SK-N-SH (cell line): ENCODE data around the gene CAST. TPM values are rescaled to one million over a fixed set of nuclear protein-coding genes. Genes with fewer than 3 reads are reported as not detected.

ENCODE experiments used
- CTCF ChIA-PET: fragments of 300-600, 350-600 bp; formaldehyde crosslinking; extraction: SDS; loops from one replicate; lab custom pipeline; 2021; lab: Yijun Ruan, JAX
- POLR2A ChIA-PET: fragments of 350-600 bp; sonication (Branson Sonifier 250); formaldehyde crosslinking; extraction: SDS; loops from one replicate; lab custom pipeline; 2020; ENCODE audit warnings: antibody characterized with exemption, inconsistent platforms; lab: Yijun Ruan, JAX
- DNase-seq: peaks from one replicate; pipeline ENCODE4 v3.0.0; 2012
- H2AFZ ChIP-seq: fragments of 200-600 bp; sonication (generic); 2 replicates; pipeline ENCODE4 v1.8.1; 2016; ENCODE audit warnings: antibody characterized with exemption, mild to moderate bottlenecking, low read depth
- H3F3A ChIP-seq: fragments of 200-600 bp; sonication (generic); replicated peaks from 2 replicates; pipeline ENCODE3; 2016; ENCODE audit warnings: antibody characterized with exemption, mild to moderate bottlenecking; ENCODE audit not compliant: insufficient read depth
- H3K27ac ChIP-seq, 2 experiments: fragments of 200-500 bp in 1 of 2; fragments of 200-600 bp in 1 of 2; sonication (Bioruptor generic) in 1 of 2; sonication (generic), shearing (Covaris generic) in 1 of 2; 2 replicates each; pipeline versions ENCODE4 v1.5.1 to v1.6.1; 2014 to 2016; ENCODE audit warnings: low read depth in 2 of 2, inconsistent platforms in 1 of 2, low read length in 1 of 2, mild to moderate bottlenecking in 1 of 2, mixed read lengths in 1 of 2
- H3K27me3 ChIP-seq: fragments of 200-600 bp; sonication (generic), shearing (Covaris generic); 2 replicates; pipeline ENCODE4 v1.6.1; 2016; ENCODE audit warnings: mixed run types; ENCODE audit not compliant: insufficient read depth
- H3K36me3 ChIP-seq, 2 experiments: fragments of 200-500 bp in 1 of 2; fragments of 200-600 bp in 1 of 2; sonication (Bioruptor generic) in 1 of 2; sonication (generic) in 1 of 2; replicated peaks in 1 of 2; 2 replicates each; pipeline versions ENCODE3 to v1.5.1; 2014 to 2016; ENCODE audit warnings: low read length in 1 of 2, mild to moderate bottlenecking in 1 of 2; ENCODE audit not compliant: insufficient read depth in 2 of 2, control insufficient read depth in 1 of 2
- H3K4me1 ChIP-seq, 2 experiments: fragments of 200-500 bp in 1 of 2; fragments of 200-600 bp in 1 of 2; sonication (Bioruptor generic) in 1 of 2; sonication (generic), shearing (Covaris generic) in 1 of 2; 2 replicates each; pipeline versions ENCODE4 v1.5.1 to v1.6.1; 2014 to 2016; ENCODE audit warnings: low read depth in 1 of 2, low read length in 1 of 2, mixed run types in 1 of 2; ENCODE audit not compliant: insufficient read depth in 2 of 2, control insufficient read depth in 1 of 2
- H3K4me2 ChIP-seq: fragments of 200-600 bp; sonication (generic), shearing (Covaris generic); 2 replicates; pipeline ENCODE4 v1.6.1; 2017; ENCODE audit warnings: mixed run types
- H3K4me3 ChIP-seq, 2 experiments: fragments of 200-500 bp in 1 of 2; fragments of 200-600 bp in 1 of 2; sonication (Bioruptor generic) in 1 of 2; sonication (generic), shearing (Covaris generic) in 1 of 2; 2 replicates each; pipeline versions ENCODE4 v1.5.1 to v1.8.1; 2014 to 2016; ENCODE audit warnings: low read depth in 2 of 2, inconsistent platforms in 1 of 2, low read length in 1 of 2, mild to moderate bottlenecking in 1 of 2, mixed read lengths in 1 of 2, moderate library complexity in 1 of 2
- H3K79me2 ChIP-seq: fragments of 200-600 bp; sonication (generic); 2 replicates; pipeline ENCODE4 v1.8.1; 2017; ENCODE audit warnings: mild to moderate bottlenecking; ENCODE audit not compliant: insufficient read depth
- H3K9ac ChIP-seq: fragments of 200-600 bp; sonication (generic); 2 replicates; pipeline ENCODE4 v1.6.1; 2017; ENCODE audit warnings: mixed run types
- H3K9me2 ChIP-seq: fragments of 200-600 bp; sonication (generic); 2 replicates; pipeline ENCODE4 v1.6.1; 2017; ENCODE audit warnings: mixed run types
- H3K9me3 ChIP-seq: fragments of 200-600 bp; sonication (generic); 2 replicates; pipeline ENCODE4 v1.6.1; 2017; ENCODE audit warnings: mixed run types, mild to moderate bottlenecking, moderate library complexity
- H4K20me1 ChIP-seq: fragments of 200-600 bp; sonication (generic); 2 replicates; pipeline ENCODE4 v1.6.1; 2017; ENCODE audit warnings: mild to moderate bottlenecking, mixed run types; ENCODE audit not compliant: insufficient read depth
- CHD2 ChIP-seq: fragments of 150-350 bp; IDR thresholded peaks from 2 replicates; pipeline ENCODE4 v1.6.1; 2018; ENCODE audit warnings: low read length; ENCODE audit not compliant: partially characterized antibody
- ELF1 ChIP-seq: IDR thresholded peaks from 2 replicates; pipeline ENCODE4 v1.4.0; 2012
- EP300 ChIP-seq, 2 experiments: IDR thresholded peaks; 2 replicates each; pipeline versions ENCODE4 v1.4.0 to v1.6.1; 2012; ENCODE audit warnings: borderline replicate concordance in 1 of 2, low read depth in 1 of 2, low read length in 1 of 2
- FOXJ3 ChIP-seq: sonication (generic); formaldehyde crosslinking; IDR thresholded peaks from 2 replicates; pipeline ENCODE4 v1.5.1; 2020; ENCODE audit warnings: mild to moderate bottlenecking, missing genetic modification reagents
- GABPA ChIP-seq: IDR thresholded peaks from 2 replicates; pipeline ENCODE4 v1.4.0; 2012; ENCODE audit warnings: low read depth, mild to moderate bottlenecking
- GATA2 ChIP-seq: sonication (generic); formaldehyde crosslinking; IDR thresholded peaks from 2 replicates; pipeline ENCODE4 v1.5.0; 2020; ENCODE audit warnings: mild to moderate bottlenecking, missing genetic modification reagents
- MEF2A ChIP-seq: IDR thresholded peaks from 2 replicates; pipeline ENCODE4 v1.4.0; 2012; ENCODE audit warnings: low read depth, borderline replicate concordance
- POLR2AphosphoS5 ChIP-seq: IDR thresholded peaks from 2 replicates; pipeline ENCODE4 v1.6.1; 2012; ENCODE audit warnings: low read depth, low read length
- RAD21 ChIP-seq: IDR thresholded peaks from 2 replicates; pipeline ENCODE4 v1.6.1; 2012; ENCODE audit warnings: mild to moderate bottlenecking, low read length
- RXRA ChIP-seq: IDR thresholded peaks from 2 replicates; pipeline ENCODE4 v1.4.0; 2012; ENCODE audit warnings: low read depth, mild to moderate bottlenecking, borderline replicate concordance
- SIN3A ChIP-seq: IDR thresholded peaks from 2 replicates; pipeline ENCODE4 v1.6.1; 2012; ENCODE audit warnings: low read depth, mild to moderate bottlenecking, low read length, moderate library complexity, borderline replicate concordance
- TAF1 ChIP-seq: IDR thresholded peaks from 2 replicates; pipeline ENCODE4 v1.6.1; 2012; ENCODE audit warnings: low read depth, mild to moderate bottlenecking, low read length, moderate library complexity, borderline replicate concordance
- TEAD4 ChIP-seq: IDR thresholded peaks from 2 replicates; pipeline ENCODE4 v1.4.0; 2012; ENCODE audit warnings: mild to moderate bottlenecking, borderline replicate concordance; ENCODE audit not compliant: insufficient read depth
- WGBS: methylation state at CpG from one replicate; pipeline ENCODE4 v1.1.6; 2017; ENCODE audit warnings: low lambda C conversion rate; 5-methylcytosine and 5-hydroxymethylcytosine counted together
- polyA plus RNA-seq, 3 experiments: library from polyadenylated mRNA; depleted of rRNA; stranded (reverse); fragments of >200 nt; gene quantifications; 2 replicates each; pipeline ENCODE4 v1.2.3, GENCODE V29; 2012
- TF ChIP-seq, protein P1 (sequence below): IDR thresholded peaks from 2 replicates; pipeline ENCODE4; 2012
- TF ChIP-seq, protein P2 (sequence below): IDR thresholded peaks from 2 replicates; pipeline ENCODE4 v1.4.0; 2012; ENCODE audit warnings: low read depth
- TF ChIP-seq, protein P3 (sequence below): fragments of 200-600 bp; sonication (generic); IDR thresholded peaks from 2 replicates; pipeline ENCODE4 v1.6.1; 2017; ENCODE audit warnings: antibody characterized with exemption, mild to moderate bottlenecking, moderate library complexity
- TF ChIP-seq, protein P4 (sequence below): IDR thresholded peaks from 2 replicates; pipeline ENCODE4 v1.4.0; 2012; ENCODE audit warnings: low read depth, borderline replicate concordance
- TF ChIP-seq, protein P5 (sequence below): fragments of 150-350 bp; IDR thresholded peaks from 2 replicates; pipeline ENCODE4 v1.6.1; 2016; ENCODE audit warnings: mild to moderate bottlenecking, low read depth, low read length

The CAST gene
- polyA plus RNA-seq, 1 of the 3 experiments (the other 2 are of a cell fraction) = 82.9 TPM

DNA sequence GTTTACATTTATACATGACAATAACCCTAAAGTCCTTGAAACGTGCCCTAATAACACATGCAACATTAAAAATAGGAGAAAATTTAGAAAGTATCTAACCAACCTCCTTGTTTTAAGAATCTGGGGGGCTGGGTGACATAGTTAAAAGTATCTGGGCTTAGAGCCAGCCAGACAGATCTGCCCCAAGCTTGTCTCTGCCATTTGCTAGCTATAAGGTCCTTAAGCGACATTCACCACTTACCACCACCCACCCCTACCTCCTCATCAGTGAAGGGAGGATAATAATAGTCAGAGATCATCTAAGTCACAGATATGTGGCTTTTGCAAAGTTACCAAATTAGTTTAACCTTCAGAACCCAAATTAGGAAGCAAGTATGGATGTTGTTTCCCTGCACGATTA, 33.8 kb upstream of the CAST start:
- Histone ChIP-seq H3K9ac (no peak overlapping the region), H3K27me3 (no peaks in the 10 kb centered on the region), H3K4me1 (peaks cover 0 to 45% of the 10 kb centered on the region in 2 experiments; a peak in 2 of 4 replicates), H3K4me3 (no peak overlapping the region), H3K36me3 (no peaks in the 10 kb centered on the region), H2AFZ (no peak overlapping the region), H3K9me2 (no peaks in the 10 kb centered on the region), H4K20me1 (no peaks in the 10 kb centered on the region), H3K79me2 (no peaks in the 10 kb centered on the region), H3K9me3 (no peaks in the 10 kb centered on the region), H3K27ac (peak overlapping the region in 1 of 2 experiments; percentile 77; a peak in 1 of 4 replicates), H3F3A (peaks cover 23% of the 10 kb centered on the region), H3K4me2 (no peak overlapping the region)
- DNase-seq = no peak
- ChIA-PET CTCF (interaction anchor here (1.3 to 2.0 kb wide), 4 partner anchors 14 to 27 kb away, joined by 3 to 10 read pairs (median 4); no protein-coding TSS in a partner anchor), POLR2A (no interaction called here)
- TF ChIP-seq ELF1 (no peak), CHD2 (no peak), TAF1 (no peak), RXRA (no peak), GATA2 (CRISPR knock-in tag) (no peak), POLR2AphosphoS5 (no peak), SIN3A (no peak), MEF2A (no peak)
- TF ChIP-seq, protein P1, sequence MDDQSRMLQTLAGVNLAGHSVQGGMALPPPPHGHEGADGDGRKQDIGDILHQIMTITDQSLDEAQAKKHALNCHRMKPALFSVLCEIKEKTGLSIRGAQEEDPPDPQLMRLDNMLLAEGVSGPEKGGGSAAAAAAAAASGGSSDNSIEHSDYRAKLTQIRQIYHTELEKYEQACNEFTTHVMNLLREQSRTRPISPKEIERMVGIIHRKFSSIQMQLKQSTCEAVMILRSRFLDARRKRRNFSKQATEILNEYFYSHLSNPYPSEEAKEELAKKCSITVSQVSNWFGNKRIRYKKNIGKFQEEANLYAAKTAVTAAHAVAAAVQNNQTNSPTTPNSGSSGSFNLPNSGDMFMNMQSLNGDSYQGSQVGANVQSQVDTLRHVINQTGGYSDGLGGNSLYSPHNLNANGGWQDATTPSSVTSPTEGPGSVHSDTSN = no peak
- TF ChIP-seq, protein P2, sequence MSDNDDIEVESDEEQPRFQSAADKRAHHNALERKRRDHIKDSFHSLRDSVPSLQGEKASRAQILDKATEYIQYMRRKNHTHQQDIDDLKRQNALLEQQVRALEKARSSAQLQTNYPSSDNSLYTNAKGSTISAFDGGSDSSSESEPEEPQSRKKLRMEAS = no peak
- TF ChIP-seq, protein P3, sequence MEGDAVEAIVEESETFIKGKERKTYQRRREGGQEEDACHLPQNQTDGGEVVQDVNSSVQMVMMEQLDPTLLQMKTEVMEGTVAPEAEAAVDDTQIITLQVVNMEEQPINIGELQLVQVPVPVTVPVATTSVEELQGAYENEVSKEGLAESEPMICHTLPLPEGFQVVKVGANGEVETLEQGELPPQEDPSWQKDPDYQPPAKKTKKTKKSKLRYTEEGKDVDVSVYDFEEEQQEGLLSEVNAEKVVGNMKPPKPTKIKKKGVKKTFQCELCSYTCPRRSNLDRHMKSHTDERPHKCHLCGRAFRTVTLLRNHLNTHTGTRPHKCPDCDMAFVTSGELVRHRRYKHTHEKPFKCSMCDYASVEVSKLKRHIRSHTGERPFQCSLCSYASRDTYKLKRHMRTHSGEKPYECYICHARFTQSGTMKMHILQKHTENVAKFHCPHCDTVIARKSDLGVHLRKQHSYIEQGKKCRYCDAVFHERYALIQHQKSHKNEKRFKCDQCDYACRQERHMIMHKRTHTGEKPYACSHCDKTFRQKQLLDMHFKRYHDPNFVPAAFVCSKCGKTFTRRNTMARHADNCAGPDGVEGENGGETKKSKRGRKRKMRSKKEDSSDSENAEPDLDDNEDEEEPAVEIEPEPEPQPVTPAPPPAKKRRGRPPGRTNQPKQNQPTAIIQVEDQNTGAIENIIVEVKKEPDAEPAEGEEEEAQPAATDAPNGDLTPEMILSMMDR = no peak
- TF ChIP-seq, protein P4, sequence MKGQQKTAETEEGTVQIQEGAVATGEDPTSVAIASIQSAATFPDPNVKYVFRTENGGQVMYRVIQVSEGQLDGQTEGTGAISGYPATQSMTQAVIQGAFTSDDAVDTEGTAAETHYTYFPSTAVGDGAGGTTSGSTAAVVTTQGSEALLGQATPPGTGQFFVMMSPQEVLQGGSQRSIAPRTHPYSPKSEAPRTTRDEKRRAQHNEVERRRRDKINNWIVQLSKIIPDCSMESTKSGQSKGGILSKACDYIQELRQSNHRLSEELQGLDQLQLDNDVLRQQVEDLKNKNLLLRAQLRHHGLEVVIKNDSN = no peak
- WGBS = 82% methylated on average over 3 of the region's 3 CpGs

DNA sequence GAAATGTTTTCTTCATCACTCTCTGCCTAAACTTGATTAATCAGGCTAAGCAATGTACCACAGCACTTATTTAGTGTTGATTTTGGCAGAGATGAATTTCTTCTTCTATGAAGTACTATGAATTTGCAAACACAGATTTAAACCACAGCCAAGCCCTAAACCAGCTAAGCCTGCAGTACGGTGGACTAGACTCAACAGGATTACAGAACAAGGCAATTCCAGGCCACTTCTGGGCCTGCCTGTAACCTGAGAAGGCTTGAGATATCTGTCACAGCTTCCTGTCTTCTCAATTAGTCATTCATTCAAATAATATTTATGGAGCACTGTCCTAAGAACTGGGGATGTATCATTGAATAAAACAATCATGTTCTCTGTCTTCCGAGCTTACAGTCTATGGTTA, 32.4 kb upstream of the CAST start:
- peak overlapping the region; percentile 6; the same call in 1 of the 2 replicates for H3K4me2 ChIP-seq
- WGBS = 12% methylated on average over 2 of the region's 2 CpGs
- TF ChIP-seq, protein P5, sequence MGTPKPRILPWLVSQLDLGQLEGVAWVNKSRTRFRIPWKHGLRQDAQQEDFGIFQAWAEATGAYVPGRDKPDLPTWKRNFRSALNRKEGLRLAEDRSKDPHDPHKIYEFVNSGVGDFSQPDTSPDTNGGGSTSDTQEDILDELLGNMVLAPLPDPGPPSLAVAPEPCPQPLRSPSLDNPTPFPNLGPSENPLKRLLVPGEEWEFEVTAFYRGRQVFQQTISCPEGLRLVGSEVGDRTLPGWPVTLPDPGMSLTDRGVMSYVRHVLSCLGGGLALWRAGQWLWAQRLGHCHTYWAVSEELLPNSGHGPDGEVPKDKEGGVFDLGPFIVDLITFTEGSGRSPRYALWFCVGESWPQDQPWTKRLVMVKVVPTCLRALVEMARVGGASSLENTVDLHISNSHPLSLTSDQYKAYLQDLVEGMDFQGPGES = no peak
- TF ChIP-seq TEAD4 (no peak), RAD21 (no peak), EP300 (IDR thresholded peaks at IDR 0.05; ENCODE audit: borderline replicate concordance in 1 of 2, low read depth in 1 of 2, low read length in 1 of 2) (peak in 1 of 2 experiments; percentile 54; a peak in 1 of 4 replicates), FOXJ3 (CRISPR knock-in tag) (no peak), GABPA (no peak), MEF2A (no peak), RXRA (no peak)
- TF ChIP-seq, protein P3 = no peak

More for the DNA sequence above, 32.4 kb upstream of the CAST start:
- Histone ChIP-seq H3K9me2 (no peaks in the 10 kb centered on the region), H3F3A (peaks cover 23% of the 10 kb centered on the region), H3K36me3 (no peaks in the 10 kb centered on the region), H3K9me3 (no peaks in the 10 kb centered on the region), H3K4me3 (no peak overlapping the region), H4K20me1 (no peaks in the 10 kb centered on the region), H3K27ac (peak overlapping the region; percentile 73 to 83; a peak in 3 of 4 replicates), H2AFZ (peak overlapping the region; percentile 10; the same call in 1 of the 2 replicates), H3K27me3 (no peaks in the 10 kb centered on the region), H3K79me2 (no peaks in the 10 kb centered on the region), H3K9ac (peak overlapping the region; percentile 36; the same call in 1 of the 2 replicates), H3K4me1 (peaks cover 0 to 45% of the 10 kb centered on the region in 2 experiments; a peak in 2 of 4 replicates)
- DNase-seq = no peak
- POLR2A ChIA-PET = no interaction called here
- CTCF ChIA-PET = interaction anchor here (1.1 to 2.0 kb wide), 6 partner anchors 15 to 532 kb away, joined by 3 to 10 read pairs (median 3); no protein-coding TSS in a partner anchor
